ENCODE measurements around the gene GRIN1.

DNA sequence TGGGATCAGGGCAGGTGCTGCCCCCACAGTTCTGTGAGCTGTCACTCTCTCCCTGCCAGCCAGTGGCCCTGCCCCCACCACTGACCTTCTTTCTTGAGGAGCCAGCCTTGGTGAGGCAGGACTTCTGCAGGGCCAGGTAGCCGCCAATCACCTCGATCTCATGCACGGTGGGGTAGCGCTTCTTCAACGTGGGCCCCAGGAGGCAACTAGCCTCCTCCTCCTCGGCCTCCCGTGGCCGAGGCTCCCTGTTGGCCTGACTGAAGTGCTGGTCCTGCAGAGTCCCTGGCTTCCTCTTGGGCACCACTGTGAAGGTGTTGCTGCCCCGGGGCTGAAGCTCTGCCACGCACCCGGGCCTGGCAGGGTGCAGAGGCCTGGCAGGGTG lies 59.9 kb downstream of the GRIN1 start:
- TF ChIP-seq, protein P1, sequence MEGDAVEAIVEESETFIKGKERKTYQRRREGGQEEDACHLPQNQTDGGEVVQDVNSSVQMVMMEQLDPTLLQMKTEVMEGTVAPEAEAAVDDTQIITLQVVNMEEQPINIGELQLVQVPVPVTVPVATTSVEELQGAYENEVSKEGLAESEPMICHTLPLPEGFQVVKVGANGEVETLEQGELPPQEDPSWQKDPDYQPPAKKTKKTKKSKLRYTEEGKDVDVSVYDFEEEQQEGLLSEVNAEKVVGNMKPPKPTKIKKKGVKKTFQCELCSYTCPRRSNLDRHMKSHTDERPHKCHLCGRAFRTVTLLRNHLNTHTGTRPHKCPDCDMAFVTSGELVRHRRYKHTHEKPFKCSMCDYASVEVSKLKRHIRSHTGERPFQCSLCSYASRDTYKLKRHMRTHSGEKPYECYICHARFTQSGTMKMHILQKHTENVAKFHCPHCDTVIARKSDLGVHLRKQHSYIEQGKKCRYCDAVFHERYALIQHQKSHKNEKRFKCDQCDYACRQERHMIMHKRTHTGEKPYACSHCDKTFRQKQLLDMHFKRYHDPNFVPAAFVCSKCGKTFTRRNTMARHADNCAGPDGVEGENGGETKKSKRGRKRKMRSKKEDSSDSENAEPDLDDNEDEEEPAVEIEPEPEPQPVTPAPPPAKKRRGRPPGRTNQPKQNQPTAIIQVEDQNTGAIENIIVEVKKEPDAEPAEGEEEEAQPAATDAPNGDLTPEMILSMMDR (conservative IDR thresholded peaks at IDR 0.05 in 1 of 2, IDR thresholded peaks at IDR 0.05 in 1 of 2; ENCODE audit: extremely low read depth in 1 of 2, insufficient read depth in 1 of 2, low read depth in 1 of 2, low read length in 2 of 2): no peak
- no peak for TF ChIP-seq EZH2 (IDR thresholded peaks at IDR 0.05; ENCODE audit: borderline replicate concordance, low read length)

Data from mammary epithelial cell (primary cell).